HepG2 (cell line): ENCODE results near the gene SRSF7. TPM values are rescaled to one million over a fixed set of nuclear protein-coding genes. Genes with fewer than 3 reads are reported as not detected.

Experiments
- ATAC-seq: fragments of 200-7000 bp; cut with Tn5 transposase; 3 replicates; pipeline ENCODE4 v1.9.1; 2020; ENCODE audit warnings: mild to moderate bottlenecking, moderate library complexity
- BruUV-seq: library from RNA; stranded (reverse); fragments of 400-500 nt; replicated peaks from 2 replicates; lab custom pipeline; 2021; lab: Mats Ljungman, UMichigan
- CTCF ChIA-PET: fragments of 300-600 bp; formaldehyde crosslinking; extraction: SDS; loops from one replicate; lab custom pipeline; 2021; ENCODE audit warnings: low total read pairs, inconsistent platforms, low intra/inter-chr PET ratio; lab: Yijun Ruan, JAX
- POLR2A ChIA-PET: fragments of 350-600 bp; sonication (Branson Sonifier 250); formaldehyde crosslinking; loops from one replicate; lab custom pipeline; 2020; ENCODE audit warnings: antibody characterized with exemption, inconsistent platforms; lab: Yijun Ruan, JAX
- DNase-seq: peaks from one replicate; pipeline ENCODE4 v3.0.0-alpha.2; 2015; ENCODE audit warnings: low spot score
- FAIRE-seq: peaks from 3 replicates; lab custom pipeline; 2011; peaks lifted over from hg19 to GRCh38; lab: Jason Lieb, UNC
- H2AFZ ChIP-seq: one replicate; pipeline ENCODE4 v1.6.1; 2011; ENCODE audit warnings: low read length, inconsistent platforms
- H3K27ac ChIP-seq: fragments of 300-600 bp; 3 replicates; pipeline ENCODE4 v1.8.0; 2011; ENCODE audit warnings: mixed run types, mild to moderate bottlenecking, mixed read lengths, low read length, inconsistent platforms; ENCODE audit not compliant: insufficient read depth; ENCODE audit errors: extremely low read length
- H3K27me3 ChIP-seq, 2 experiments: fragments of 200-600 bp in 1 of 2; 2 replicates in 1 of 2; 3 replicates in 1 of 2; pipeline versions ENCODE4 v1.6.0 to v1.8.0; 2011; ENCODE audit warnings: low read length in 2 of 2, mild to moderate bottlenecking in 2 of 2, moderate library complexity in 2 of 2, inconsistent platforms in 1 of 2; ENCODE audit not compliant: insufficient read depth in 2 of 2, control insufficient read depth in 1 of 2
- H3K36me3 ChIP-seq, 2 experiments: fragments of 200-600 bp in 1 of 2; replicated peaks in 1 of 2; 2 replicates in 1 of 2; 3 replicates in 1 of 2; pipeline versions ENCODE4 v1.5.1 to v1.8.0; 2011; ENCODE audit warnings: low read length in 2 of 2, inconsistent platforms in 1 of 2; ENCODE audit not compliant: insufficient read depth in 2 of 2, control insufficient read depth in 1 of 2
- H3K4me1 ChIP-seq: 2 replicates; pipeline ENCODE4 v1.5.1; 2012; ENCODE audit warnings: low read length, inconsistent platforms; ENCODE audit not compliant: insufficient read depth
- H3K4me2 ChIP-seq: 2 replicates; pipeline ENCODE4 v1.6.0; 2011; ENCODE audit warnings: low read depth, low read length, inconsistent platforms
- H3K4me3 ChIP-seq, 3 experiments: fragments of 200-600 bp in 1 of 3; sonication (generic), shearing (Covaris generic) in 1 of 3; replicated peaks in 1 of 3; 2 replicates each; pipeline ENCODE4 v1.5.1; 2011 to 2016; ENCODE audit warnings: low read length in 3 of 3, inconsistent platforms in 2 of 3, low read depth in 2 of 3, mild to moderate bottlenecking in 2 of 3, control low read depth in 1 of 3, mixed read lengths in 1 of 3; ENCODE audit not compliant: insufficient read depth in 1 of 3
- H3K79me2 ChIP-seq: one replicate; pipeline ENCODE4 v1.6.1; 2011; ENCODE audit warnings: low read length, inconsistent platforms; ENCODE audit not compliant: insufficient read depth
- H3K9ac ChIP-seq: 2 replicates; pipeline ENCODE4 v1.6.0; 2011; ENCODE audit warnings: mild to moderate bottlenecking, low read depth, low read length, inconsistent platforms; ENCODE audit not compliant: insufficient read depth
- H3K9me3 ChIP-seq: 2 replicates; pipeline ENCODE4 v1.5.1; 2012; ENCODE audit warnings: mild to moderate bottlenecking, low read length
- H4K20me1 ChIP-seq: 2 replicates; pipeline ENCODE4 v1.6.0; 2011; ENCODE audit warnings: inconsistent platforms, mild to moderate bottlenecking, low read length, moderate library complexity; ENCODE audit not compliant: insufficient read depth
- ADNP ChIP-seq: sonication (generic); formaldehyde crosslinking; IDR thresholded peaks from 2 replicates; pipeline ENCODE4 v1.4.0; 2020; ENCODE audit warnings: missing genetic modification reagents
- AGO2 ChIP-seq: fragments of 200-400 bp; formaldehyde crosslinking; optimal IDR thresholded peaks from 2 replicates; pipeline ENCODE3; 2017; ENCODE audit warnings: mild to moderate bottlenecking, low read depth, low read length, moderate library complexity
- CREB3 ChIP-seq: sonication (generic); formaldehyde crosslinking; IDR thresholded peaks from 2 replicates; pipeline ENCODE4 v1.5.0; 2020; ENCODE audit warnings: missing genetic modification reagents
- HMG20B ChIP-seq: conservative IDR thresholded peaks from 2 replicates; pipeline ENCODE4 v1.6.1; 2016; ENCODE audit warnings: missing genetic modification reagents, missing compliant biosample characterization
- MBD4 ChIP-seq: IDR thresholded peaks from 2 replicates; pipeline ENCODE4 v1.6.1; 2012; ENCODE audit warnings: low read length, inconsistent platforms, borderline replicate concordance
- MXD1 ChIP-seq: sonication (generic); formaldehyde crosslinking; IDR thresholded peaks from 2 replicates; pipeline ENCODE4 v1.4.0; 2020; ENCODE audit warnings: mild to moderate bottlenecking, missing genetic modification reagents
- POLR2A ChIP-seq, 2 experiments: IDR thresholded peaks; 2 replicates each; pipeline ENCODE4 v1.6.1; 2011; ENCODE audit warnings: low read depth in 2 of 2, low read length in 2 of 2, mild to moderate bottlenecking in 1 of 2, moderate library complexity in 1 of 2; ENCODE audit not compliant: insufficient read depth in 1 of 2
- RBFOX2 ChIP-seq: fragments of 200-400 bp; formaldehyde crosslinking; IDR thresholded peaks from 2 replicates; pipeline ENCODE4 v1.6.1; 2017; ENCODE audit warnings: low read depth, mild to moderate bottlenecking, low read length
- RFX3 ChIP-seq: IDR thresholded peaks from 2 replicates; pipeline ENCODE4 v1.6.1; 2016; ENCODE audit warnings: missing biosample characterization, missing genetic modification reagents
- SMYD3 ChIP-seq: sonication (generic); formaldehyde crosslinking; IDR thresholded peaks from 2 replicates; pipeline ENCODE4 v1.8.1; 2023; ENCODE audit warnings: mild to moderate bottlenecking, missing genetic modification reagents
- TCF7 ChIP-seq: sonication (generic); IDR thresholded peaks from 2 replicates; pipeline ENCODE4 v1.6.1; 2016; ENCODE audit warnings: antibody characterized with exemption, low read depth
- THAP7 ChIP-seq: sonication (generic); formaldehyde crosslinking; IDR thresholded peaks from 2 replicates; pipeline ENCODE4 v1.8.1; 2023; ENCODE audit warnings: mild to moderate bottlenecking, missing genetic modification reagents
- WGBS: methylation state at CpG from one replicate; pipeline ENCODE4 v1.1.6; 2017; ENCODE audit warnings: low lambda C conversion rate; 5-methylcytosine and 5-hydroxymethylcytosine counted together
- in situ Hi-C: cut with HindIII; loops from 2 replicates; pipeline ENCODE4 v1.10.0; 2017; ENCODE audit warnings: low pct_unique_long_range_greater_than_20kb; ENCODE audit not compliant: extremely low pct_ligation_motif_present
- intact Hi-C: fragments of 100-400 bp; cut with micrococcal nuclease; formaldehyde crosslinking; loops from one replicate; pipeline ENCODE4 v1.10.0; 2022; ENCODE audit not compliant: unreplicated experiment
- polyA plus RNA-seq, 8 experiments: library from polyadenylated mRNA; depleted of rRNA in 3 of 8; stranded (reverse) in 7 of 8; unstranded in 1 of 8; fragments of >200 nt; fragmentation: Illumina TruSeq in 4 of 8; extraction: Trizol in 4 of 8; gene quantifications; 2 replicates each; pipeline versions ENCODE4 v1.2.1 to v1.2.3, GENCODE V29; 2011 to 2016; ENCODE audit warnings: low read depth in 4 of 8, missing spikeins in 1 of 8, mixed read lengths in 1 of 8; ENCODE audit not compliant: insufficient read depth in 1 of 8
- total RNA-seq, 5 experiments: library from RNA; depleted of rRNA; stranded (reverse); fragments of >200 nt; fragmentation: Illumina TruSeq; extraction: Trizol; gene quantifications; 2 replicates each; pipeline ENCODE4 v1.2.3, GENCODE V29; 2016; ENCODE audit warnings: low read depth in 1 of 5
- TF ChIP-seq, protein P1 (sequence below): sonication (generic); formaldehyde crosslinking; IDR thresholded peaks from 2 replicates; pipeline ENCODE4 v1.5.0; 2020; ENCODE audit warnings: missing genetic modification reagents, mild to moderate bottlenecking, borderline replicate concordance
- TF ChIP-seq, protein P2 (sequence below): sonication (generic); formaldehyde crosslinking; IDR thresholded peaks from 2 replicates; pipeline ENCODE4 v1.9.0; 2021; ENCODE audit warnings: mild to moderate bottlenecking, missing genetic modification reagents

SRSF7 gene
- total and polyA plus RNA-seq, 2 of the 13 experiments (the other 11 are each of a cell fraction or from before 2014, with no cell fraction given): 172 to 275 TPM

DNA sequence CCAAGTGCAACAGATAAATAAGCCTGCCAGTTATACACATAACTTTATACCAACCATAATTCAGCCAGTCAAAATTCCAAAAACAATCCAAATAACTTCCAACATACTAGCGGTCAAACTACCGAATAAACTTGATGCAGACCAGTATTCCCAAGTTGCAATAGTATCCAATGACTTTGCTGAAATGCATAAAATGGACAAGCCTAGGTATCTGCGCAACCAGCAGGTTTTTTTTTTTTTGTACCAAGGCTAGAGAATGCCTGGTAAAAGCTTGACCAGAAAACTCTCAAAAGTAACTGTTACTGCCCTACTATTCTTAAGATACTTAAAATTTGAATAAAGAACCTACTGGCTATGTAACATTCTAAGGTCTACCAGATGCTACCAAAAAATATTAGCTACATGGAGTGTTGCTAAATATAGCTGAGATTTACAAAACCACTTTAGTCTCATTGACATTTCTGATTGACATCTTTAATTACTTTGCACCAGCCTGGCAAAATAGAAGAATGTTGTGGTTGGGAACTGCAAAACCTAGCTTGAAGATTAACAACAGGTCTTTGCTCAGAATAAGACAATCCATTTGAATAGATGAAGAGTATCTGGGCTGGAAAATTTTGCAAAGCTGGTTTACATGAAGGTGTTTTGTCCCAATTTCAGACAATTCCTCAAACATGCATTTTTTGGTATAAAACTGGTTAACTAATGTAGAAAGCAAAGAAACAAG lies 7.3 kb downstream of the SRSF7 start:
- TF ChIP-seq HMG20B (CRISPR knock-in tag) (no peak), ADNP (CRISPR knock-in tag) (no peak), MBD4 (peak; percentile 75; the same call in 1 of the 2 replicates), CREB3 (CRISPR knock-in tag) (no peak), SMYD3 (CRISPR knock-in tag) (no peak), THAP7 (CRISPR knock-in tag) (no peak), RFX3 (CRISPR knock-in tag) (no peak), AGO2 (peak; percentile 48), POLR2A (IDR thresholded peaks at IDR 0.05; ENCODE audit: insufficient read depth in 1 of 2, low read depth in 2 of 2, low read length in 2 of 2) (peak in 1 of 2 experiments; percentile 16; a peak in 1 of 4 replicates), MXD1 (CRISPR knock-in tag) (no peak), TCF7 (no peak), RBFOX2 (0 out of 2 replicates have a peak, but pooled peaks have one; percentile 46)
- TF ChIP-seq, protein P1, sequence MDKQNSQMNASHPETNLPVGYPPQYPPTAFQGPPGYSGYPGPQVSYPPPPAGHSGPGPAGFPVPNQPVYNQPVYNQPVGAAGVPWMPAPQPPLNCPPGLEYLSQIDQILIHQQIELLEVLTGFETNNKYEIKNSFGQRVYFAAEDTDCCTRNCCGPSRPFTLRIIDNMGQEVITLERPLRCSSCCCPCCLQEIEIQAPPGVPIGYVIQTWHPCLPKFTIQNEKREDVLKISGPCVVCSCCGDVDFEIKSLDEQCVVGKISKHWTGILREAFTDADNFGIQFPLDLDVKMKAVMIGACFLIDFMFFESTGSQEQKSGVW (CRISPR knock-in tag): no peak
- TF ChIP-seq, protein P2, sequence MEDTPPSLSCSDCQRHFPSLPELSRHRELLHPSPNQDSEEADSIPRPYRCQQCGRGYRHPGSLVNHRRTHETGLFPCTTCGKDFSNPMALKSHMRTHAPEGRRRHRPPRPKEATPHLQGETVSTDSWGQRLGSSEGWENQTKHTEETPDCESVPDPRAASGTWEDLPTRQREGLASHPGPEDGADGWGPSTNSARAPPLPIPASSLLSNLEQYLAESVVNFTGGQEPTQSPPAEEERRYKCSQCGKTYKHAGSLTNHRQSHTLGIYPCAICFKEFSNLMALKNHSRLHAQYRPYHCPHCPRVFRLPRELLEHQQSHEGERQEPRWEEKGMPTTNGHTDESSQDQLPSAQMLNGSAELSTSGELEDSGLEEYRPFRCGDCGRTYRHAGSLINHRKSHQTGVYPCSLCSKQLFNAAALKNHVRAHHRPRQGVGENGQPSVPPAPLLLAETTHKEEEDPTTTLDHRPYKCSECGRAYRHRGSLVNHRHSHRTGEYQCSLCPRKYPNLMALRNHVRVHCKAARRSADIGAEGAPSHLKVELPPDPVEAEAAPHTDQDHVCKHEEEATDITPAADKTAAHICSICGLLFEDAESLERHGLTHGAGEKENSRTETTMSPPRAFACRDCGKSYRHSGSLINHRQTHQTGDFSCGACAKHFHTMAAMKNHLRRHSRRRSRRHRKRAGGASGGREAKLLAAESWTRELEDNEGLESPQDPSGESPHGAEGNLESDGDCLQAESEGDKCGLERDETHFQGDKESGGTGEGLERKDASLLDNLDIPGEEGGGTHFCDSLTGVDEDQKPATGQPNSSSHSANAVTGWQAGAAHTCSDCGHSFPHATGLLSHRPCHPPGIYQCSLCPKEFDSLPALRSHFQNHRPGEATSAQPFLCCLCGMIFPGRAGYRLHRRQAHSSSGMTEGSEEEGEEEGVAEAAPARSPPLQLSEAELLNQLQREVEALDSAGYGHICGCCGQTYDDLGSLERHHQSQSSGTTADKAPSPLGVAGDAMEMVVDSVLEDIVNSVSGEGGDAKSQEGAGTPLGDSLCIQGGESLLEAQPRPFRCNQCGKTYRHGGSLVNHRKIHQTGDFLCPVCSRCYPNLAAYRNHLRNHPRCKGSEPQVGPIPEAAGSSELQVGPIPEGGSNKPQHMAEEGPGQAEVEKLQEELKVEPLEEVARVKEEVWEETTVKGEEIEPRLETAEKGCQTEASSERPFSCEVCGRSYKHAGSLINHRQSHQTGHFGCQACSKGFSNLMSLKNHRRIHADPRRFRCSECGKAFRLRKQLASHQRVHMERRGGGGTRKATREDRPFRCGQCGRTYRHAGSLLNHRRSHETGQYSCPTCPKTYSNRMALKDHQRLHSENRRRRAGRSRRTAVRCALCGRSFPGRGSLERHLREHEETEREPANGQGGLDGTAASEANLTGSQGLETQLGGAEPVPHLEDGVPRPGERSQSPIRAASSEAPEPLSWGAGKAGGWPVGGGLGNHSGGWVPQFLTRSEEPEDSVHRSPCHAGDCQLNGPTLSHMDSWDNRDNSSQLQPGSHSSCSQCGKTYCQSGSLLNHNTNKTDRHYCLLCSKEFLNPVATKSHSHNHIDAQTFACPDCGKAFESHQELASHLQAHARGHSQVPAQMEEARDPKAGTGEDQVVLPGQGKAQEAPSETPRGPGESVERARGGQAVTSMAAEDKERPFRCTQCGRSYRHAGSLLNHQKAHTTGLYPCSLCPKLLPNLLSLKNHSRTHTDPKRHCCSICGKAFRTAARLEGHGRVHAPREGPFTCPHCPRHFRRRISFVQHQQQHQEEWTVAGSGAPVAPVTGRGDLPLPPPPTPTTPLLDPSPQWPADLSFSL (CRISPR knock-in tag): no peak
- DNase-seq (no peak), FAIRE-seq (no peak), ATAC-seq (no peak)
- Histone ChIP-seq H3K27ac (no peak overlapping the region), H2AFZ (no peak overlapping the region), H4K20me1 (peaks cover 65% of the 10 kb centered on the region), H3K79me2 (peaks cover 47% of the 10 kb centered on the region), H3K4me1 (peaks cover 84% of the 10 kb centered on the region), H3K36me3 (peaks cover 15 to 54% of the 10 kb centered on the region in 2 experiments), H3K4me2 (no peak overlapping the region), H3K9me3 (no peaks in the 10 kb centered on the region), H3K4me3 (no peak overlapping the region), H3K9ac (no peak overlapping the region), H3K27me3 (no peaks in the 10 kb centered on the region)
- intact Hi-C loops: loop anchor here (5.0 to 10.0 kb wide), 2 partner anchors 91 to 427 kb away; no protein-coding TSS in a partner anchor
- ChIA-PET POLR2A (interaction anchor here (0.7 to 5.2 kb wide), 5 partner anchors 7 to 201 kb away, joined by 3 to 59 read pairs (median 4); partner anchors contain the start of gene SRSF7), CTCF (no interaction called here)
- WGBS: 98% methylated on average over 3 of the region's 3 CpGs
- no TSS peak for BruUV-seq
- in situ Hi-C loops: loop anchor here (25.0 kb wide), 1 partner anchor 432 kb away; no protein-coding TSS in a partner anchor
